B cell (primary cell): ENCODE results near the gene PCYOX1L. TPM values are rescaled to one million over a fixed set of nuclear protein-coding genes. Genes with fewer than 3 reads are reported as not detected.

ENCODE experiments used
- ATAC-seq: fragments of 200-7000 bp; cut with Tn5 transposase; one replicate; pipeline ENCODE4 v1.10.0; 2021; ENCODE audit warnings: low read depth, mild to moderate bottlenecking, moderate number of reproducible peaks, moderate library complexity
- CTCF ChIA-PET: fragments of 350-600 bp; sonication (Branson Sonifier 250); formaldehyde crosslinking; loops from one replicate; lab custom pipeline; 2021; ENCODE audit warnings: antibody characterized with exemption, inconsistent platforms; lab: Charles Lee
- POLR2A ChIA-PET: fragments of 350-600 bp; sonication (Branson Sonifier 250); formaldehyde crosslinking; loops from one replicate; lab custom pipeline; 2021; ENCODE audit warnings: antibody characterized with exemption; lab: Charles Lee
- DNase-seq: peaks from one replicate; pipeline ENCODE4 v3.0.0; 2013
- H2AFZ ChIP-seq: 2 replicates; pipeline ENCODE4 v1.6.1; 2012; ENCODE audit warnings: mild to moderate bottlenecking, low read depth, low read length; ENCODE audit not compliant: insufficient read depth, poor library complexity, severe bottlenecking
- H3K27ac ChIP-seq, 2 donors: 1 replicate in 1 of 2; 2 replicates in 1 of 2; pipeline ENCODE4 v1.5.1; 2012 to 2013; ENCODE audit warnings: low read length in 2 of 2, mild to moderate bottlenecking in 2 of 2, moderate library complexity in 1 of 2
- H3K27me3 ChIP-seq, 4 experiments: fragments of 200-600 bp in 1 of 4; sonication (generic) in 1 of 4; replicated peaks in 1 of 4; 1 replicate in 2 of 4; 2 replicates in 2 of 4; pipeline versions ENCODE4 v1.6.1 to v1.7.0; 2013 to 2016; ENCODE audit warnings: low read length in 3 of 4, mild to moderate bottlenecking in 2 of 4, mixed read lengths in 1 of 4, moderate library complexity in 1 of 4; ENCODE audit not compliant: insufficient read depth in 4 of 4, control insufficient read depth in 3 of 4; ENCODE audit errors: control extremely low read depth in 1 of 4
- H3K36me3 ChIP-seq, 2 experiments: replicated peaks in 1 of 2; 1 replicate in 1 of 2; 2 replicates in 1 of 2; pipeline versions ENCODE4 v1.6.1 to v1.7.1; 2013; ENCODE audit warnings: low read length in 1 of 2; ENCODE audit not compliant: insufficient read depth in 2 of 2, control insufficient read depth in 1 of 2; ENCODE audit errors: control extremely low read depth in 1 of 2, extremely low read depth in 1 of 2
- H3K4me1 ChIP-seq, 2 donors: fragments of 200-600 bp in 1 of 2; sonication (generic) in 1 of 2; 1 replicate in 1 of 2; 2 replicates in 1 of 2; pipeline versions ENCODE4 v1.5.1 to v1.6.1; 2013 to 2017; ENCODE audit warnings: low read length in 2 of 2; ENCODE audit not compliant: control insufficient read depth in 2 of 2, insufficient read depth in 2 of 2
- H3K4me2 ChIP-seq: replicated peaks from 2 replicates; pipeline ENCODE3; 2012; ENCODE audit warnings: mild to moderate bottlenecking, low read depth, low read length; ENCODE audit not compliant: poor library complexity, severe bottlenecking
- H3K4me3 ChIP-seq, 5 experiments: fragments of 200-600 bp in 1 of 5; sonication (generic) in 1 of 5; 1 replicate in 3 of 5; 2 replicates in 2 of 5; pipeline versions ENCODE4 v1.5.1 to v1.7.0; 2011 to 2016; ENCODE audit warnings: low read length in 4 of 5, mild to moderate bottlenecking in 4 of 5, low read depth in 2 of 5, control low read depth in 1 of 5, moderate library complexity in 1 of 5; ENCODE audit not compliant: insufficient read depth in 1 of 5; ENCODE audit errors: control extremely low read depth in 1 of 5, extremely low read depth in 1 of 5
- H3K79me2 ChIP-seq: fragments of 200-600 bp; sonication (generic); one replicate; pipeline ENCODE4 v1.6.0; 2016; ENCODE audit warnings: low read length; ENCODE audit not compliant: control insufficient read depth, insufficient read depth
- H3K9ac ChIP-seq: fragments of 200-600 bp; sonication (generic); 2 replicates; pipeline ENCODE4 v1.6.1; 2017; ENCODE audit warnings: mild to moderate bottlenecking, low read length, moderate library complexity
- H3K9me3 ChIP-seq, 3 donors: one replicate each; pipeline versions ENCODE4 v1.6.1 to v1.7.1; 2013; ENCODE audit warnings: low read length in 2 of 3; ENCODE audit not compliant: control insufficient read depth in 2 of 3, insufficient read depth in 1 of 3; ENCODE audit errors: control extremely low read depth in 1 of 3
- H4K20me1 ChIP-seq: 2 replicates; pipeline ENCODE4 v1.6.0; 2012; ENCODE audit warnings: mild to moderate bottlenecking, low read length; ENCODE audit not compliant: insufficient read depth, control insufficient read depth, poor library complexity, severe bottlenecking
- H3K27ac Mint-ChIP-seq: one replicate; pipeline ENCODE4 v1.8.0; 2021; ENCODE audit warnings: mixed read lengths
- H3K27me3 Mint-ChIP-seq: one replicate; pipeline ENCODE4 v1.8.0; 2021; ENCODE audit warnings: mixed read lengths
- H3K4me1 Mint-ChIP-seq: one replicate; pipeline ENCODE4 v1.8.0; 2021; ENCODE audit warnings: mixed read lengths
- H3K4me3 Mint-ChIP-seq: one replicate; pipeline ENCODE4 v1.8.0; 2021; ENCODE audit warnings: mixed read lengths
- H3K9me3 Mint-ChIP-seq: one replicate; pipeline ENCODE4 v1.8.0; 2022; ENCODE audit warnings: mixed read lengths; ENCODE audit not compliant: insufficient read depth
- CTCF ChIP-seq: fragments of 200-600 bp; IDR thresholded peaks from one replicate; pipeline ENCODE4 v1.8.0; 2022; ENCODE audit warnings: antibody characterized with exemption, mild to moderate bottlenecking
- EZH2 ChIP-seq: IDR thresholded peaks from 2 replicates; pipeline ENCODE4 v1.6.1; 2012; ENCODE audit warnings: borderline replicate concordance, low read depth, mild to moderate bottlenecking, moderate library complexity, low read length; ENCODE audit not compliant: insufficient read depth, poor library complexity, severe bottlenecking
- WGBS: methylation state at CpG from one replicate; pipeline ENCODE4 v1.1.5; 2013; ENCODE audit warnings: missing lambda C conversion rate; ENCODE audit not compliant: insufficient coverage; 5-methylcytosine and 5-hydroxymethylcytosine counted together
- intact Hi-C: fragments of 100-400 bp; cut with micrococcal nuclease; formaldehyde crosslinking; loops from one replicate; pipeline ENCODE4 v1.10.0; 2022
- polyA plus RNA-seq: library from polyadenylated mRNA; depleted of rRNA; stranded (reverse); fragments of >200 nt; gene quantifications from 2 replicates; pipeline ENCODE4 v1.2.3, GENCODE V29; 2012
- total RNA-seq, 2 donors: library from RNA; stranded (reverse); fragments of 120-200 nt in 1 of 2; gene quantifications; 1 replicate in 1 of 2; 2 replicates in 1 of 2; pipeline versions ENCODE4 v1.2.3 to v1.2.4, GENCODE V29; 2013 to 2022

PCYOX1L gene
- total and polyA plus RNA-seq, 2 donors (not counting 1 experiment from before 2014, with no cell fraction given), result 11.7 to 19.4 TPM

DNA sequence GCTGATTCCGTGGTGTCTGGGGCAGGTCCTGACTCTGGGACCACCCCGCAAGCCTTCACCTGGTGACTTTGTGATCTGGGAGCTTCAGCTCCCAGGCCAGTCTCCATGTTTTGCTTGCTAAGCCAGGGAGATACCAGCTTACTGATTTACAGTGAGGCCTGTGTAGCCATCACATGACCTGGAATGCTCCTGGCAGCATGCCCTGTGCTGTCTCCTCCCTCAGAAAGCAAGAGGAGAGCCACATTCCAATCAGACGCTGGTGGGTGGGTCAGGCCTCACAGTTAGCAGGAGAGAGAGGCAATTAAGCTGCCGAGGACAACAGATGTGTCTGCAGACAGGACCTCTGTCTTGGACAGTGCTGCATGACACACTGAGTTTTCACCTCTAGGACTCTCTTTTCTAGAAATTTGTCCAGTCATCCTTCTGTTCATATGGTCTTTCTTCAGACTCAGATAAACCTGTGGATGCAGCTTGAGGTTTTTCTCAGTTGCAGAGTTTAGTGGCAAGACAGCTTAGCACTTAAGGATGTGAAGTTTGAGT, 37.0 kb upstream of the PCYOX1L start:
- TF ChIP-seq CTCF, result no peak
- TF ChIP-seq EZH2, result no peak
- no peak overlapping the region for H3K4me2 ChIP-seq
- CTCF ChIA-PET, result interaction anchor here (0.6 to 8.1 kb wide), 6 partner anchors 21 to 1289 kb away, joined by 3 to 134 read pairs (median 4); no protein-coding TSS in a partner anchor

GRCh38 chr5:149322518-149322917, 35.3 kb upstream of the PCYOX1L start:
- Histone ChIP-seq H3K27me3 (no peaks in the 10 kb centered on the region), H3K4me2 (no peak overlapping the region), H3K79me2 (no peaks in the 10 kb centered on the region), H4K20me1 (no peaks in the 10 kb centered on the region), H3K9ac (no peak overlapping the region), H3K4me3 (no peak overlapping the region), H3K9me3 (peaks cover 0 to 4% (median 0%) of the 10 kb centered on the region in 3 donors), H2AFZ (no peak overlapping the region), H3K36me3 (no peaks in the 10 kb centered on the region), H3K4me1 (no peaks in the 10 kb centered on the region), H3K27ac (no peak overlapping the region)
- no peak overlapping the region for H3K27ac Mint-ChIP-seq
- ChIA-PET POLR2A (no interaction called here), CTCF (interaction anchor here (0.9 to 8.1 kb wide), 2 partner anchors 48 to 242 kb away, joined by 3 to 134 read pairs; no protein-coding TSS in a partner anchor)
- no peak for ATAC-seq
- intact Hi-C loops, result no loop called here
- H3K4me1 Mint-ChIP-seq, result no peaks in the 10 kb centered on the region
- H3K9me3 Mint-ChIP-seq, result no peaks in the 10 kb centered on the region
- 94% methylated on average over 9 of the region's 12 CpGs for WGBS
- DNase-seq, result no peak
- no peak overlapping the region for H3K4me3 Mint-ChIP-seq
- H3K27me3 Mint-ChIP-seq, result no peaks in the 10 kb centered on the region
- TF ChIP-seq EZH2, result no peak

More for the DNA sequence above, 37.0 kb upstream of the PCYOX1L start:
- no peaks in the 10 kb centered on the region for H3K9me3 Mint-ChIP-seq
- no peaks in the 10 kb centered on the region for H3K4me1 ChIP-seq
- H3K27me3 Mint-ChIP-seq, result no peaks in the 10 kb centered on the region
- no peak overlapping the region for H3K4me3 ChIP-seq
- H3K27ac Mint-ChIP-seq, result no peak overlapping the region
- intact Hi-C loops, result no loop called here
- POLR2A ChIA-PET, result no interaction called here
- DNase-seq, result no peak
- H3K9me3 ChIP-seq, result no peaks in the 10 kb centered on the region
- no peak overlapping the region for H3K4me3 Mint-ChIP-seq
- 65% methylated on average over 4 of the region's 4 CpGs for WGBS
- no peak overlapping the region for H3K27ac ChIP-seq
- H2AFZ ChIP-seq, result no peak overlapping the region
- H4K20me1 ChIP-seq, result no peaks in the 10 kb centered on the region
- H3K79me2 ChIP-seq, result no peaks in the 10 kb centered on the region
- no peaks in the 10 kb centered on the region for H3K36me3 ChIP-seq
- ATAC-seq, result no peak
- H3K9ac ChIP-seq, result no peak overlapping the region
- no peaks in the 10 kb centered on the region for H3K4me1 Mint-ChIP-seq
- no peaks in the 10 kb centered on the region for H3K27me3 ChIP-seq
